Limb (tissue), 2 donors: ENCODE measurements around the gene SAMD4A.

Experiments used
- DNase-seq, 2 donors: peaks; one replicate each; pipeline ENCODE4 v3.0.0-alpha.2; 2016; ENCODE audit errors: extremely low spot score in 2 of 2

Gene SAMD4A

DNA sequence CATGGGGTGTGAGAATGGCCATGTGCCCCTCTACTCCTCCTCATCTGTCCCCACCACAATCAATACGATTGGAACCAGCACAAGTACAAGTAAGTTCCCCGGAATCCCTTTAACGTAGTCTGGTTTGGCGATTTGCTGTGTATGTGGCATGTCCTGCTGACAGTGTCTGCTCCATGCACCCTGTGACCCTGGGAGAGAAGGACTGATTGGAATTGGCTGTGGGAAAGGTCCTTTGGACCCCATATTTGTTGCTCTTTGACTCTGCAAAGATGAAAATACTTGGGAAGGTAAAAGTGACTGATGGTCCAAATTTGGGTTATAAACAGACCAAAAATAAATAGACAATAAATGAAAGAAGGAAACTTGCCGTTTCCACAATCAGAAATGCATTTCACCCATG, 135.6 kb downstream of the SAMD4A start:
- no peak for DNase-seq

DNA sequence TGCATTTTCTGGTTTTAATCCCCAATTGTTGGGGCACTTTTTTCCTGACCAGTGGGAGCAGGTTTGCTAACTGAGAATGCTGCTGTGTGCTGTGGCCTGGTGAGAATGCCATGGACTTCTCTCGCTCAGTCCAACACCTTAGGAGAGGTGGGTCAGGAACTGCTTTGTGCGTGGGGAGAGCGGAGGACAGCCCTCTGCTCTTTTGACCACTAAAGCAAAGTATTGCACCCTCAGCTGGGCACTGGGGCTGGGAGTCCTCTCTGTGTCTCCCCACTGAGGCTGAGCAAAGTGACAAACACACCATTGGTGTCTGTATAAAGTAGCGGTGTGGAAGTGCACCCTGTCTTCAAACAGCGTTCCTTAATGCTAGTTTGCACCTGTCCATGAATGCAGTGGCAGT, 136.2 kb downstream of the SAMD4A start:
- no peak for DNase-seq

DNA sequence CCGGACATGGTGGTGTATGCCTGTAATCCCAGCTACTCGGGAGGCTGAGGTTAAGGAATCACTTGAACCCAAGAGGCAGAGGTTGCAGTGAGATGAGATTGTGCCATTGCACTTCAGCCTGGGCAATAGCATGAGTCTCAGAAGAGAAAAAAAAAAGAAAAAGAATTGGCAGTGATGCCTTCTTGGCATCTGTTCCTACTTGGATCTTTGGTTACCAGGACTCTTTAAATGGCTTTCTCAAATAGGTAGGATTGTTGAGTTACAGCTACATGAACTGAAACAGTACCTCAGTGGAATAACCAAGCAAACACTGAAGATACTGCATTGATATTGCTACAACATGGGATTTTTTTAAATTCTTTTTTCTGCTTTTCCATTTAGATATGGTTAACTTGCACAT, 136.8 kb downstream of the SAMD4A start:
- no peak for DNase-seq

DNA sequence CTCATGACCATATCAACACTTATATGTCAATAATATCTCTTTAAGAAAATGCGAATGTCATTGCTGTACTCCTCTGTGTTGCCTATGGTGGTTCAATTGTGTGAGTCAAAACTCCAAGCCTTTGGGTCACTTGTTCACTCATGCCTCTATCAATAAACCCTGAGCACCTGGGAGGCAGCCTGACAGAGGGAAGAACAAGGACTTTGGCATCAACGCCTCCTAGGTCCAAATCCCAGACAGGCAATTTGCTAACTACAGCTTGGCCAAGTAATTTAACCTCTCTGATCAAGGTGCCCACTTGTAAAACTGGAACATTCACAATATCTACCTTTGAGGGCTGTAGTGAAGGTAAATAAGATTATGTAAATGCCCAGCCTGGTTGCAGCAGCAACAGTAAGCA, 137.8 kb downstream of the SAMD4A start:
- no peak for DNase-seq

DNA sequence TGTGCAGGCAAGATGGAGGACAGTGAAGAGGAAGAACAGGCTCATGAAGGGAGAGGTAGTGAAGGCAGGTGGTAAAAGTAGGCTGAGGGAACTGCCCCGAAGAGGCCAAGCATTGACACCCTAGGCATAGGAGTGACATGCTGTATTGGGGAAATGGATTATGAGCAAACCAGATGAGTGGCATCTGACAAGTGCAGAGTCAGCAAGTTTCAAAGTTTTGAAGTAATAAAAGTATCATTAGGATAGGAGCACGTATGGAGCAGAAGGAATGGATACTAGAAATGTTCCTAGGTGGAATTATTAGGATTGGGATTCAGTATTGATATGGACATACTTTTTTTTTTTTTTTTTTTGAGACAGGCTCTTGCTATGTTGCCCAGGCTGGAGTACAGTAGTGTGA, 139.8 kb downstream of the SAMD4A start:
- DNase-seq, result no peak

DNA sequence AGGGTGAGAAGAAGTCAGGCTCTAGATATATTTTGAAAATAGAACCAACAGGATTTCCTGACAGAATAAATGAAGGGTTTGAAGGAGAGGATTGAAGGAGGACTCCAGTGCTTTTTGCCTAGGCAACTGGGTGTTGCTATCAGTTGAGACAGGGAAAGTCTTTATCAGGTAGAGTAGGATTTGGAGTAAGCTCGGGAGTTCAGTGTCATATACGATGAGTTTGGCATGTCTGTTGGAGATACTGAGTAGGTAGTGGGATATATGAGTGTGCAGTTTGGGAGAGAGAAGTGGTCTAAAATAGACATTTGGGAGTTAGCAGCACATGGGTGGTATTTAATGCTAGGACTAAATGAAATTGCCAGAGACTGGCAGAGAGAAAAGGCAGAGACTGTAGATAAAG, 141.2 kb downstream of the SAMD4A start:
- DNase-seq, result no peak

DNA sequence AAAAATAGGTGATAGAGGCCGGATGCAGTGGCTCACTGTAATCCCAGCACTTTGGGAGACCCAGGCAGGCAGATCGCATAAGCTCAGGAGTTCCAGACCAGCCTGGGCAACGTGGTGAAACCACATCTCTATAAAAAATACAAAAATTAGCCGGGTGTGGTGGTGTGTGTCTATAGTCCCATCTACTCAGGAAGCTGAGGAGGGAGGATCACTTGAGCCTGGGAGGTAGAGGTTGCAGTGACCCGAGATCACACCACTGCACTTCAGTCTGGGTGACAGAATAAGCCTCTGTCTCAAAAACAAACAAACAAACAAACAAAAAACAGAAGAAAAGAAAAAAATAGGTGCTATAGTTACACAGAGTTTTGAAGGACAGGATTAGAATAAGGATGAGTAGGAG, 142.1 kb downstream of the SAMD4A start:
- DNase-seq, result no peak

DNA sequence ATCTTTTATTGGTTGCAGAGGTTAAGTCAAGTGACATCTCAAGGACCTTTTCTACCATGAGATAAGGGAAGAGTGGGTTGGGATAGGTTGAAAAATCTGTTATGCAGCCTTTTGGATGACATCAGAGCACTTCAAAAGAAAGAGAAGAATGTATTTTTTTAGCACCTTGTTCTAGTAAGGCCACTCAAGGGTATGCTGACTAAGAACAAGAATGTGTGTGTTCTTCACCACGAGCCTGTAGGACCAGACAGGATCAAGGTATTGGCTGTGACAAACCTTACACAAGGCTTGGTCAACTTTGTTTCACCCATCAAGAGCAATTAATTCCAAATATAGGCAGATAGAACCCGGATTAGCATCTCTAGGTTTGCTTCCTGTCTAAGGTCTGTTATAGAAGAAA, 142.5 kb downstream of the SAMD4A start:
- DNase-seq, result no peak

DNA sequence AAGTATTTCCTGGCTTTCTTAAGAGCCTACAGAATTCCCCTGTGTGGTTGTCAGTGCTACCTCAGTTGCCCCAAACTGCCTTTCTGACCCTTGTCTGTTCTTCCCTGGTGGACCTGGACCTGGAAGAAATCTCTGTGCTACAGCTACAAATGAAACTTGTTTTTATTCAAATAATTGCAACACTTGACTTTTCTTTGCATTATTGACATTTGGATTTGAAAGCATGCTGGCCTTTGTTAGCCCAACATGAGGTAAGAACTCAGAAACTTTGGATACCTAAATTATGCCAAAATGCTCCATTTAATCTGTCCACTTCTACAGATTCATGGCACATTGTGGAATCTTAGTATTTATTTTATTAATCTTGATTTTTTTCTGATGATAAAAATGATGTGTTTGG, 142.9 kb downstream of the SAMD4A start:
- DNase-seq, result no peak

DNA sequence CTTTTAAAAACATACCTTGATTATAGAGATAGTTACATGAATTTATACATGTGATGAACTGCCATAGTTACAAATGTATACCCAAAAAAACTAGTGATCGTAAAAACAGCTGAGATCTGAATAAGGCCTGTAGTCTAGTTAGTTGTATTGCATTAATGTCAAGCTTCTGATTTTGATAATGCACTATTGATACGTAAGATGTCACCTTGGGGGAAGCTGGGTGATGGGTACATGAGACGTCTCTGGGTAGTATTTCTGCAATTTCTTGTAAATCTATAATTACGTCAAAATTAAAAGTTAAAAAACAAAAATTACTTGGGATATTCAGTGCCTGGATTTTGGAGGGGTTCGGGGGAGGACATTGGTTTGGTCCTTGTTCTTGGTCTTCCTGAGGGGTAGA, 144.4 kb downstream of the SAMD4A start:
- DNase-seq, result no peak

DNA sequence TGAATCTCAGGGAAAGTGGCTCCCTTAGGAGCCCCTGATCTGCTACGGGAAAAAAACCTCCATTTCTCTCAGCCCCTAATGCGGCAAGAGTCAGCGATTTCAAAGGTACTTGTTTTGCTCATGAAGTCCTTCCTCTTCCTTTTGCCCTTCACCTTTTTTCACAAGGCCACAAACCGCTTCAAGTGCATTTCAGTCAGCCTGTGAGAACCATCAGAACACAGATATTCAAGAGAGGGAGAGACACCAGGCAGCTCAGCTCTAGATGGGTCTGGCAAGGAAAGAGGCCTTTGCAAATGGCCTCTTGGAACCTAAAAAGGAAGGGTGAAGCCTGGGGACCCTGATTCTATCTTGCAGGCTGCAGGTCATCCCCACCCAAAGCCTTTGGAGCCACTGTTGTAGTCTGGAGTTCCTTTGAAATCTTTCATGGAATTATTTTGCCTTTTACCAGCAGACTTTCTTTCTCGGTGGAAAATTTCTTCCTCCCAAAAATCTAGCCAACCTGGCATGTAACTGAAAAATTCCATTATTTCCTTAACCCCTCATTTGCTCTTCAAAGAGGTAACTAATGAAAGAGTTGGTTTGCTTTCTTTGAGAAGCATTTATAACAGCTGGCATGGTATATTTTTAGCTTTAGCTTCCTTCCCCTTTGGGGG, 145.0 kb downstream of the SAMD4A start:
- no peak for DNase-seq

DNA sequence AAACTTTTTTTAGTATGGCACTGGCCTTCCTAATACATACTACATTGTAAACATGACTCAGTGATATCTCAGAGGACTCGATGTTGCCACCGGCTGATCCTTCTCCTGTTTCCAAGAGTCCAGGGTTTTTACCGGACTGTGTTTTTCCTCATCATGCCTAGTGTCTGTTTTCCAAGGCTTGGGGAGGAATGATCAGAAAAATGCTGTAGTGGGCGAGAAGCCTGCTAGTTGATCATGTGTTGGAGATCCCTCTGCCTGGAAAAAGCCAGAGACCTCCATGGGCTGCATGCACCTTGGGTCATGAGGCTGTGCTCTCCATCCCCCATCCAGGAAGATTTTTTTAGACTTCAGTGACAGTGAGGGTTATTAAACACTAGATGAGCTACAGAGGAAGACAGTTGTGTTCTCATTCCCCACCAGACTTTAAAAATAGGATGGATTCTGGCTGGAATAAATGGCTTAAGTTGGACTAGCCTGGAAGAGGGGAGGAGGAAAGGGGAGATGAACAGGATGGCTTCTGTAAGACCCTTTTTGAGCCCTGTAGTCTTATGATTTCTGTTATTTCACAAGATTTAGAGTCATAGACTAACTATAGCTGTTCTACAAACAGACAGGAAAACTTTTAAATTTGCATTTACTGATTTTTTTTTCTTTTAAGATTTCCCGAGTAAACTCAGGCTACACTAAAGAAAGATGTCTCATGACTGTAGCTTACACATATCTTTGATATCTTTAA, 145.7 kb downstream of the SAMD4A start:
- DNase-seq, result no peak

DNA sequence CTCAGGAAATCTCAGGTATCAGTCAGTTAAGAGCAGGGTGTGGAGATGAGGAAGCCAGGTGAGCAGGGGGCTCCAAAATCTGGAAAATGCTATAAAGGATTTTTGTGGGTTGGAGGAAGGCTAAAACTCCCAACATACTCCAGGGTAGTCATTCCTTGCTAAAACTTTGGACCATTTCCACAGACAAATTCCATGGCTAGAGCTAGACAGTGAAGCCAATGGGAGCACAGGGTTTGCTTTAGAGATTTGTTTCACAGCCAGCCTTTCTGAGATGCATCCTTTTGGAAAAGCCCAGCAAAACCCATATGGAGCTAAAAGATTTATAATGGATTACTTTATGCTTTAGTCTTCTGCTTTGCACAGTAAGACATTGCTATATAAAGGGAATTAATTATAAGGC, 146.5 kb downstream of the SAMD4A start:
- peak in 1 of 2 donors; percentile 65 for DNase-seq

DNA sequence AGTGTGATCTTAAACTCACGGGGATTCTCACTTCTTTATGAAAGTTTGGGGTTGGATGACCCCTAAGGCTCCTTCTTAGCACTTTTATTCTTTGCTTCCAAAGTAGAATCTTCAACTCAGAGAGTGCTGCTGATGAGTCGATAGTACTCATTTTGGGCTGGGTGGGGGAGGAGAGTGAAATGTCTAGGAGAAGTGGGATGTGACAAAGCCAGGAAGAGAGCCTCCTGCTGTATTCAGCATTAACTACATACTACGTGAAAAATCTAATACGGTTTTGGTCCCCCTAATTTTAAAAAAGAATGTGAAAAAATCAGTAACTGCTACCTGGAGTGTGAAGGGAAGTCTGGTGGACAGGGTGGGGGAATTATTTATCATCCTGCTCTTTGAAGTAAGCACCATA, 148.3 kb downstream of the SAMD4A start:
- DNase-seq, result no peak

DNA sequence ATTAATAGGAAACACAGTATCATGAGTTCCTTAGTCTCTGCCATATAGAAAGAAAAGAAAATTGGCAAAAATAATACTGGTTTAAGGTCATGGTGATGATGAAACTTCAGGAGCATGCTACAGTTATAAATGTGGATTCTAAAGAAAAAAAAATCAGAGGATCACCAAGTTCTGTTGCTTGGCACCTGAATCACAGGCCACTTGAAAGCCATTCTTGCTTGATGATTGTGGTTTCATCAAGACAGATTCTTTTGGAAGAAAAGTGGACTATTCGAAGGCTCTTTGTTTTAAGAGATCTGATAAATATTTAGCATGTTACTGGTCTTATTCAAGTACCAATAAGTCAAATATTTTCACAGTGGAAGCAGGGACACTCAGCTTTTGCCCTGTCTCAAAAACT, 148.9 kb downstream of the SAMD4A start:
- no peak for DNase-seq

DNA sequence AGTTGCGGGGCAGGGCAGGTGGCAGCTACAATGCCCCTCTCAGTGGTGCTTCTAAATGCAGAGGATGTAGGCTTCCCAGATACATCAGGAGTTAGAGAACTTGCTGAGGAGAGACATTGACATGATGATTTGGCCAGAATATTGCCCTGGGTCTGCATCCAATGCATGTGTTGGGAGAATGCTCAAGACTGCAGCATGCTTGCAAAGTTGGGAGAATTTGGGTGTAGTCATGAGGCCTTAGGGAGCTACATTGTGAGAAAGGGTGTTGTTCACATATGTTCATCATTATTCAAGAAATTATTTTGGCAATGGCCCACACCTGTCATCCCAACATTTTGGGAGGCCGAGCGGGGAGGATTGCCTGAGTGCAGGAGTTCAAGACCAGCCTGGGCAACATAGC, 149.9 kb downstream of the SAMD4A start:
- no peak for DNase-seq

DNA sequence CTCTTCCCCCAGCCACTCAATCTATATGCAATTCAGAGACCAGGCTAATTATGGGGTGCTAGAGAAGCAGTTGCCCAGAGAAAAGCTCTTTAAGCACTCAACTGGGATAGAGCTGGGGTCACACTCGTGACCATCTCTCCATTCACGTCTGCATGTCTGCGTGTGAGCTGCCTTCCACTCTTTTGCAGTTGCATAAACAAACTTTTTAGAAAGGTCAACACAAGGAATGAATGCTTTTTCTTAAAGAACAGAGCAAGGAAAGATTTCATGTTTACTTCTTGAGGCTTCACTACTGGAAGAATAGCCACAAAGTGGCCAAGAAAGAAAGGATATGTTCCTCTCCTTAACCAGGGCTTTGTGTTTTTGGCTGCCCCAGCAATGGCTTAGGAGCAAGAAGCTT, 151.1 kb downstream of the SAMD4A start:
- DNase-seq, result no peak

DNA sequence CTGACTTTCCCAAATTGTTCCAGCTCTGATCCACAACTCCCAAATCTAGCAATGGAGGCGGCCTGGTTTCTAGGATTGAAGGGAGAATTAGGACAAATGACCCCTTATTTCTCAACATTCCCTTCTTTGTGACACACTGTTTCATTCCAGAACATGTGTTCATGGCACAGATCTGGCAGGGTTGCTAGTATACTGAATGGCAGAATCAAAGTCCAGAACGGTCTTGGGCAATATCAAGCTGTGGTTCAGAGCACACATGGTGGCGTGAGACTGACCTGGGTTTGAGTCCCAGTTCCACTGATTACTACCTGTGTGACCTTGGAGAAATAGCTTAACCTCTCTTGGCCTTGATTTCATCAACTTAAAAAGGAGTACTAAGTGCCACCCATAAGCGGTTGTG, 152.5 kb downstream of the SAMD4A start:
- DNase-seq, result no peak

DNA sequence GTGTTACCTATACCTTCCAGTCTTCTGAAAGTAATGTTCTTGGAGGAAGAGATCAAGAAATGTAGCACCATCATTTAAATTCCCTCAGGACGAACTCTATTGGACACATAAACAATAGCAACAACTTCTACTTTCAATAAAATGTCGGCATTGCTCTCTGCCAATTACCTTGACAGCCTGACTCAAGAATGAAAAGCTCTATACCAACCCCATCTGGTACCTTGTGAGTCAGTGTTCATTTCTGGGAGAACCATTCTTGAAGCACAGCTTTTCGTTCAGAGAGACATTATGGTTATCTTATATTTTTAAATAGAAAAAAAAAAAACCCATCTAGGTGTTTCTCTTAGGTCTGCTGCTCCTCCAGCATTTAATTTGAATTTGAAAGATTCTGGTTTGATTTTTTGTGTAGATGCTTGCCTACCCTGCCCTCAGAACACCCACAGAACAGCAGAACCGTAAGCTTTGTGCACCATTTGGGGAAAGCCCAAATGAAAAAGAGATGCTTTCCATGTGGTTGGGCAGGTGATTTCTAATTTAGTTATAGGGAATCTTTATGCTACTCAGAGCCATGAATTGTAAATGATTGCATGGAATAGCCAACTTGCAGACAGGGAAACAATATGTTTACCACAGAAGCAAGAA, 156.0 kb downstream of the SAMD4A start:
- no peak for DNase-seq

DNA sequence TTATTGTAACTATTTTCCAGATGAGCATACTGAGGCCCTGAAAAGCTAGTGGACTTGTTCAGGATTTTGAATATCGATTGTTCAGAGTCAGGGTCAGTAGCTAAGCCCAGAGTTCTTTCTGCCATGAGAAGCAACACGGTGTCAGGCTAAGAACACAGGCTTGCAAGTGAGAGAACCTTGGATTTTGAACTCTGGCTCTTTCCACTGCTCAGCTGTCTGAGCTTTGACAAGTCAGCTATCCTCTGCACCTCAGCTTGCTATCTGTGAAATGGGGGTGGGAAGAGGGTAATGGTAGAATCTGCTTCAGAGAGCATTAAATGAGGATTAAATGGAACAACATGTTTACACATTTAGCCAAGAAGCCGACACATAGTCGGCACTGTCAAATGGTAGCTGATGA, 157.2 kb downstream of the SAMD4A start:
- no peak for DNase-seq

DNA sequence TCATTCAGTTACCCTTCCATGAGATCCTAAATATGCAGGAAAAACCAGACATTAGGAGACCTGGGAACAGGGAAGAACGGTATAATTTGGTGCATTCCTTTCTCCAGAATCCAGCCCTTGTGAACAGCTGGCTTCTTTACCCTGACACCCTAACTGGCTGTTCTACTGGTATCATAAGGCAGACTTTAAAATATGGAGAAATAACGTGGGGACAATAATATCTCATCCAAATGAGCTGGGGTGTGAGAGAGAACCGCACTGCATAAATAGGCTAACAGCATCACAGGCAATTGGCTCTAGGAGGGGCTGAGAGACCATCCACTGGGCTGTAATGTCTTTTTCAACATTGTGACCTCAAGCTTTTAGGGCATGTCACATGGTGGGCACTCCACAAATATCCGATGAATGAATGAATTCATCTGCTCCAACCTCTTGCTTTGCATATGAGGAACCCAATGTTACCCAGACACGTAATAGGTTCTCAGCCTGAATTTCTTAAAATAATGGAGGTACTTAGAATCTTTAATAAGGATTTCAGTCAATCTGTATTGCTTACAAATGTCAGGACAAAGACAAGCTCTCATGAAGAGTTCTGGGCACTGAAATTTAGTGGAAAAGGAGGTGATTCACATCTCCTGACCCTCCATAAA, 157.9 kb downstream of the SAMD4A start:
- no peak for DNase-seq

DNA sequence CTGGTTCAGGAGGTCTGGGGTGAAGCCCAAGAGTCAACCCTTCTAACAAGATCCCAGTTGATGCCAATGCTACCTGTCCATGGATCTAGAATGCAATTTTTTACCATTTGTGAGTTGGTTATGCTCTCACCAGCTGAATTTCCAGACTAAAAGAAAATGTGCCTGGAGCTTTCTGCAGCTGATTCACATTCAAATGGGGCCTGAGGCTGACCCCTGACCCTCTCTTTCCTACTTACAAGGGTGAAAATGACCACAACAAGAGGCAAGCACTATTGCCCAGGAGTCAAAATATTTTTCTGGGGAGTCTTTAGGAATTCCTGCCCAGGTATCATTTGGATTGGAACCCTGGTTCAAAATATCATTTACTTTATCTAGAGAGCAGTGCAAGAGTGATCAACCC, 159.1 kb downstream of the SAMD4A start:
- DNase-seq, result no peak

DNA sequence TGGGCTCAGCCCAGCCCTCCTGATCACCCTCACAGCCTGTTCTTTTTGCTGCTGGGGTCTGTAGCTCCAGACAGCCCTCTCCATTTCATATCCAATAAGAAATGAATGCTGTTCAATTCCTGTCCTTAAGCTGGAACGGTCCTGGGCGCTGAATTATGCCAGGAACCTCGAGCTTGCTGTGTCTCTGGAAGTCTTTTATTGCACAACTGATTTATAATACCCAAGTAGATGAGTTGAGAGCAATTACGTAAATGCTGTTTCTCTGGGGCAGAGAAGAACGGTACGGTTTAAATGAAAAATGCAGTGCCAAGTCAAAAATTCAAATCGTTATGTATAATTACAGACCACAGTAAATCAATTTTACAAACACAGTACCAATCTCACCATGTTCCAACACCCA, 161.0 kb downstream of the SAMD4A start:
- no peak for DNase-seq
